Measurements from ENCODE around the gene EFCAB6. TPM values are rescaled to one million over a fixed set of nuclear protein-coding genes. Genes with fewer than 3 reads are reported as not detected.

The EFCAB6 gene
- total RNA-seq, 1 donor from 2014 or later, result 4.4 TPM

DNA sequence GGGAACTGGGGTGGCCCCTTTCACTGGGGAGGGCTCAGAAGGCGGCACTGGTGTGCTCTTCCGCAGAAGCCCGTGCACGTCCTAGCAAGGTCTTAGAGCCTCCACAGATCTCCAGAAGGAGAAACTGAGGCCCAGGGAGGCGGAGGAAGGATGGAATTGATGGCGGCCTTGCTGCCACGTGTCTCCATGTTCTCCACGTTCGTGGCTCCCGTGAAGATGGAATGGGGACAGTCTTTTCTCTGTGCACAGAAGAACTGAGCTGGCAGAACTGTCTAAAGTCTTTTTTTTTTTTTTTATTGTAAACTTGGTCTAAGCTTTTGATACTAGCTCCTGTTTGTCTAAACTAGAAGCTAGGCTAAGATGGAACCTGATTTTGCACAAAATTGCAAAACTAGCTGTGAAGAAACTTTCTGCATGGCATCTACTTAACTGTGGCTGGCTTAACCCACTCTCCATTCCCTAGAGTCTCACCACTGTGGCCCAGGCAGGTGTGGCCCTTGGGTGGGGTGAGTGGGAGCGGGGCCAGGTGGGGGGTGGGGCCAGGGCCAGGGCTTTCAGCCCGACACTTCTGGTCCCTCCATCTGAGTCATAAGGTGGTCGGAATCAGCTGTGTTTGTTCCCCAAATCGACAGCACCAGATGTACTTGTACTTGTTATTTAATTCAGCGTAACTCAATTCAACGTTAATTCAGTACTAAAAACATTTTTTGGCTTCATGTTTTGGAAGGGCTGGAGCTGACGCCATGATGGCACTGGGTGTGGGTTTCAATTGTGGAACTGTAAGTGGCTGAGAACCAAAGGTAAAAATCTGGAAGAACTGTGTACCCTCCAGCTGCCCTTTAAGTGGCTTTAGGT lies 279.6 kb downstream of the EFCAB6 start:
- intact Hi-C loops (cut with DNase I), result no loop called here
- ATAC-seq (no peak), DNase-seq (ENCODE audit: low spot score) (no peak)

DNA sequence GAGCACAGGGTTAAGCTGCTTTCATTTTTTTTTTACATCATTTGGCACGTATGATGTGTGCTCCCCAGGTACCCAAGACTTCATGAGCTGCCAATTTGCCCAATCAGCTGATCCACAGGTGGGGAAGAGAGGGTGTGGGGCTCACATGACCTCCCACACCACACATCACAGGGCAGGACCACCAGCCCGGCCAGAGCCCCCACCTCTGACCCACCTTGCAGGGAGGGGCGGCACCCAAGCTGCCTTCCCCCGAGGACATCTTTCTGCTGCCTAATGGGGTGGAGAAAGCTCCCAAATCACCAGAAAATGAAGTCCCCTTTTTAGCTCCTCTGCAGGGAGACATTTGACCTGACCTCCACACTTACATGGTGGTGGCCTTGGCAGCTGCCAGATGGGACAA lies 280.5 kb downstream of the EFCAB6 start:
- DNase-seq (ENCODE audit: low spot score), result no peak
- intact Hi-C loops (cut with DNase I), result no loop called here
- no peak for ATAC-seq

DNA sequence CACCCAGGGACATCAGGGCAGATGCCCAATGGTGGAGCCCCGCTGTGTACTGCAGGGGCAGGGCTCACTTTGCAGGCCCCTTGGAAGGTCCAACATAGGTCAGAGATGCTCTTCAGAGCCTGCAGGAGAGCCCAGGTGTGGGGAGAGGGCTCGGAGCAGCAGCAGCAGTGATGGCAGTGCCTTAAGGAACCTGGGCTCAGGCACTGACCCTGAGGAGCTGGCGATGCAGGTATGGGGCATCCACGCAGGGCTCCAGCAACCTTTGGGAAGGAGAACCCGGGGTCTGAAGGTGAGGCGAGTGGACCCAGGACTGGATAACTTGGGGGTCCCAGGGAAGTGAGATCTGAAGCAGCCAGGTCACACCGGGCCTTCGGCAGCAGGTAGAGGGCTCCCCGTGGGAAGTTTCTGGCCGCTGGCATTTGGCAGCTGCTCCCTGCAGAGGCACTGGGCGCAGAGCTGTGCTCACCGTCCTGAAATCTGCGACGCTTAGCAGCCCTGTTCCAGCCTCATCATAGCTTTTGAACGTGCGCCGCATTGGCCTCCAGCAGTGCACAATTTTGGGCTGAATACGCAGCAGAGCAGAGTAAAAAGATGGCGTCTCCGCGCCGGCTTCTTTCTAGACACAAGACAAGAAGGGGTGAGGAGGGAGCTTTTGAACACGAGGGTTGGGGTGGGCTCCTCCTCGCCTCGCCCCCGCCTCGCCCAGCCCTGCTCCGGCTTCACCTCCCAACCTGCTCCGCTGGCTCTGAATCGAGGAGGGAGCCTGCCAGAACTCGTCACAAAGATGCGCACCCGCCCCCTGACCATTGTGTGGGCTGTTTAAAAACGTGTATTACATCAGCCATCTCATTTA lies 281.5 kb downstream of the EFCAB6 start:
- no peak for ATAC-seq
- peak; percentile 51 for DNase-seq (ENCODE audit: low spot score)
- intact Hi-C loops (cut with DNase I), result no loop called here

DNA sequence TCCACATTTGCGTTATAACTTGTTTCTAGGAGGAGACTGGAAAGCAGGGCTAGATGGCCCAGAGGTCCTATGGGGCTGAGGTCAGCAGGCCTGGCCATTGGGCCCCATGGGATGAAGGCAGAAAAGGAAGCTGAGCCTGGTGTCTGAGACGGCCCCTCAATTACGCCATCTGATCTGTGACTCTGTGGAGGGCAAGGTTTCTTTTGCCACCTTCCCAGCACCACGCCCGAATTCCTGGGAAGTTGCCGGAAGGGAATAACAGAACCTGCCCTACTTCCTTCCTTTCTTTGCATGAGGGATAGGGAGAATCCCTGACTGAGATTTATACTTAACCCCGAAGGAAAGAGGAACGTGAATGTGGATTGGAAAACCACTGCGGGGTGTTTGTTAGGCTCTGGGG lies 282.2 kb downstream of the EFCAB6 start:
- DNase-seq (ENCODE audit: low spot score) (peak; percentile 25), ATAC-seq (no peak)
- intact Hi-C loops (cut with DNase I), result no loop called here

DNA sequence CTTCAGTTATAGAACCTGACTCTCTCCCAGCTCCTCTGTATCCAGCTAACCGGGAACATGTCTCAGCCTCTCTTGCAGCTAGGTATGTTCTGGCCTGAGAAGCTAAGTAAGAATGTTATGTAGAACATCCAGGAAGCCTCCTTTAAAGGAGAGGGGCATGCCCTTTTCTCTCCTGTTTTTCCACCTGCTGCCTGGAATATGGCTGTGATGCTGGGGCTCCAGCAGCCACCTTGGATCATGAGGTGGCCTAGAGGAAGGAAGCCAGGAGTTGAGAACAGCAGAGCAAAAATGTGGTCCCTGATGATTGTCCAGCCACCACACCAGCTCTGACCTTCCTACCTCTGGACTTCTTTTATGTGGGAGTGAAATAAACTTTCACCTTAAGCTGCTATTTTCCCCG lies 282.6 kb downstream of the EFCAB6 start:
- DNase-seq (ENCODE audit: low spot score) (no peak), ATAC-seq (no peak)
- intact Hi-C loops (cut with DNase I), result no loop called here

DNA sequence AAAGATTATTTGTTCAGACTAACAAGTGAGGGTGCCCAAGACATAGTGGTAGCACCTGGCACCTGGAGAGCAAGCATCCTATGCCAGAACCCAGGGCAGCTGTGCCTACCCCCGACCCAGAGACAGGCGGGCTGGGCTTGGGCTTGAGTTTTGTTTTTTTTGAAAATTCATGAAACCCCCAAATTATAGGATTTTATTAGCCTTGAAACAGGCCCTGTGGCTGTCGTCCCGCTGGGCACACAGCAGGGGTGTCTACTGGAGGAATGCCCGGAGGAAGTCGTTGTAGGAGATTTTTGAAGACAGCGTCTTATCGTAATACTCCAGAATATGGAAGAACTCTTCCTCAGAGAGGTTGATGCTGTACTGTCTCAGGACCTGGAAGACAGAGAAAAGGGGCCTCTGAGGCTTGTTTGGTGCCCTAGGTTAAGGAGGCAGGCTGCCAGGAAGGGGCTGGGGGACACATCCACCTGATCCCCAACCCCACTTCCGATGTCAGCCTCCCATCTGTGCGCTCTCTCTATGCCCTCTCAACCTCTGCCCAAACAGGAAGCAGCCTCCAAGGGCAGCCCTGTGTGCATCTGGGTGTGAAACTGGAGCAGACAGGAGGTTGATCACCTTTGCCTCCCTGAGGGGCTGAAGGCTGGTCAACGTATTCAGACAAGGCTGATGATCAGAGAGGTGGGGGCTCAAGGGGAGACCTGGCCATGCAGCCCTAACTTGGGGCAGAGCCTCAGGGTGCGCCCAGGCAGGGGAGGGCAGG lies 283.3 kb downstream of the EFCAB6 start:
- DNase-seq (ENCODE audit: low spot score) (peak; percentile 26), ATAC-seq (no peak)
- intact Hi-C loops (cut with DNase I), result no loop called here

DNA sequence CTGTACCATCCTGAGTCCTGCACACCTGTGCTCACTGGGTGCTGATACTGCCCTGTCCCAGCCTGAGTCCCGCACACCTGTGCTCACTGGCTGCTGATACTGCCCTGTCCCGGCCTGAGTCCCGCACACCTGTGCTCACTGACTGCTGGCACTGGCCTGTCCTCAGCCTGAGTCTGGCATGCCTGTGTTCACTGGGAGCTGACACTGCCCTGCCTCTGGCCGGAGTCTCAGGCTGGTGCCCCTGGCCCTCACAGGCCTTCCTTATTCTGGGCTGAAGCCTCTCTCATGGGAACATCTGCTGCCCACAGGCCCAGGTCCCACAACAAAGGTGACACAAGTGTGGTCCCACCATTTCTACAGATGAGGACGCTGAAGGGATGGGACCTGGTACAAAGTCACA lies 285.2 kb downstream of the EFCAB6 start:
- intact Hi-C loops (cut with DNase I), result no loop called here
- peak; percentile 36 for DNase-seq (ENCODE audit: low spot score)
- ATAC-seq, result no peak

DNA sequence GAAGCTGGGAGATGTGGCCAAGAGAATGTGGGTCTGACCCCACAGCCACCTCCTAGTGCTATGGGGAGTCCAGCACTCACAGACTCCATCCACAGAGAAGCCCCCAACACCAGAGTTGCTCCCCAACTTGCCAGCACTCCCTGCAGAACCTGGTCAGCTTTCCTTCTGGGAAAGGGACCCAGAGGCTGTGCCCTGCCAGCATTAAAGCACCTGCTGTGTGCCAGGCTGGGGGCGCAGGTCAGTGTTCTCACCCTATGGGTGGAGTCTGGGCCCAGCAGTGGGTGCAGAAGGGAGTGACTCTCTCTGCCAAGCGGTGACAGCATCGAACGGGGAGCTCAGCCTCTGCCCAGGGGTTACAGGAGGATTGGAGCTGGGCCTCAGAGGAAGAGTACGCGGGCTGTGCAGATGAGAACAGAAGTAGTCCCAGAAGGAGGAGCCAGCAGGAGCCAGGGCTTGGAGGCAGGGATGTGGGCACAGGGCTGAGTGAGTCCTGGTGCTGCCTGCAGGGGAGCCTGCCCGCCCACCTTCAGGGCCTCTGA lies 285.9 kb downstream of the EFCAB6 start:
- ATAC-seq (no peak), DNase-seq (ENCODE audit: low spot score) (peak; percentile 32)
- intact Hi-C loops (cut with DNase I), result no loop called here

DNA sequence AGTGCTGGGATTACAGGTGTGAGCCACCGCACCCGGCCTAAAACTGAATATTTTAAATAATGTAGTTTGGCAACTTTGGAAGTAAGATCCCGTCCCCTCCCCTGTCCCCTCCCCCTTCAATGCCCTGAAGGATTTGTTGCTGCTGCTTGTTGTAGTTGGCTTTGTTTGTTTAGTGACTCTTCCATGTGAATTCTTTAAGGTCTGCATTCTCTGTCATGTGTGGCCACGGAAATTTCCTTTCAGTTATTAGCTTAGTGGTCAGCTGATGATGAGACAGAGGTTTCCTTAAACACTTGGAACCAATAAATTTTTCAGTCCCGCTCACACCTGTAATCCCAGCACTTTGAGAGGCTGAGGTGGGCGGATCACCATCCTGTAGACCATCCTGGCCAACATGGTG lies 290.4 kb downstream of the EFCAB6 start:
- ATAC-seq (no peak), DNase-seq (ENCODE audit: low spot score) (no peak)
- intact Hi-C loops (cut with DNase I), result no loop called here

DNA sequence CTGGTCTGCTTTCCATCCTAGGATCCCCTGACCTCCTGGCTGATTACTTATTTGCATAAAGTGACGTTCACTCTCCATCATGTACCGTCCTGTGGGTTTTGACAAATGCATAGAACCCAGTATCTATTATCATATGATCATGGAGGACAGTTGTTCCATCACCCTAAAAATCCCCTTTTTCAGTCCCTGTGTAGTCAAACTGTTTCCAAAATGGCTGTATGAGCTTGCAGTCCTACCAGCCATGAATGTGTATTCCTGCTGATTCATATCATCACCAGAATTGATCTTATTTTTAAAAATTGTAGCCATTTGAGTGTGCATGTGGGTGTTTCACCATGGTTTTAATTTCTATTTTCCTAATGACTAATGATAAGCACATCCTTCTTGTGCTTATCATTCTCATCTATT lies 291.5 kb downstream of the EFCAB6 start:
- intact Hi-C loops (cut with DNase I), result no loop called here
- no peak for DNase-seq (ENCODE audit: low spot score)

DNA sequence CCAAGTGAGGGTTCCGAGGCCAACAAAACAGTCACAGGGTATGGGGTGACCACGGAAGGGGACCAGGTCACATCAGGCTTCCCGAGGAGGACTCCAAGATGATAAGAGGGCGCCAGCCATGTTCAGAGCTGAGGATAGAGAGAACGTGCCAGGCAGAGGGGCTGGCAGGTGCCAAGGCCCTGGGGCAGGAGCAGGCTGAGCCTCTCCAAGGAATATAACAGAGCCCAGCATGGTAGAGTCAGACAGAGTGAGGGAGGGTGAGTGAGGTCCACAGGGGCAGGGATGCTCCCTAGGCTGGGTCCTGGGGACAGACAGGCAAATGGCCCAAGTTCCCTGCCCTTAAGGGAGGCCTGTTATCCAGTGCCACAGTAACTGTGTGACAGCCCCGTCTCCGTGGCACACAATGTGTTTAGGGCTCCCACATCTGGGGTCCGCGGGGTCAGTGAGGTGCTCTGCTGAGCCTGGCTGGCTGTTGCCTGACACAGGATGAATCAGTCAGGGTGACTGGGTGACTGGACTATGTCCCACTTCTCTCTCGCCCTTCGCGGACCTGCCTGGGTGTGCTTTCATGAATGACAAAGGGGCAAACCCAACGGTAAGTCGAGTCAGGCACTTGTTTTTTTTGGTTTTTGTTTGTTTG lies 295.0 kb downstream of the EFCAB6 start:
- intact Hi-C loops (cut with DNase I), result no loop called here

More for the DNA sequence above, 291.5 kb downstream of the EFCAB6 start:
- no peak for ATAC-seq

DNA sequence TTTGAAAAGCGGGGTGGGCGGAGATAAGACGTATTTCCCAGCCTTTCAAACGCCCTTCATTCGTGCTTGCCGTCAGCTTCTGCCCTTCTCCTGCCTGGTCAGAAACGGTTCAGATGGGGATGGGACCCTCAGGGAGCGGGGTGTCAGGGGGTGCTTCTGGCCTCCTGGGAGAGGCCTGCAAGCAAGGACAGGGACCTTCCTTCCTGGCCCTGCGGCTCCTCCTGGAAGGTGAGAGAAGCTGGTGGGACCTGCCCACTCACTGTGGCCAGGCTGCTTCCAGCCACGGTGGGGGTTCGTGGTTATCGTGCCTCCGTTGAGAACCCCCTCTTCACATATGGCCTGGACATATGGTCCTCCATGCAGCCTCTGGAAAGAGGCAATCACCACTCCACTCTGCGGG lies 295.7 kb downstream of the EFCAB6 start:
- ATAC-seq (no peak), DNase-seq (ENCODE audit: low spot score) (no peak)
- intact Hi-C loops (cut with DNase I), result no loop called here

More for the DNA sequence above, 295.0 kb downstream of the EFCAB6 start:
- DNase-seq (ENCODE audit: low spot score), result no peak
- ATAC-seq, result no peak

DNA sequence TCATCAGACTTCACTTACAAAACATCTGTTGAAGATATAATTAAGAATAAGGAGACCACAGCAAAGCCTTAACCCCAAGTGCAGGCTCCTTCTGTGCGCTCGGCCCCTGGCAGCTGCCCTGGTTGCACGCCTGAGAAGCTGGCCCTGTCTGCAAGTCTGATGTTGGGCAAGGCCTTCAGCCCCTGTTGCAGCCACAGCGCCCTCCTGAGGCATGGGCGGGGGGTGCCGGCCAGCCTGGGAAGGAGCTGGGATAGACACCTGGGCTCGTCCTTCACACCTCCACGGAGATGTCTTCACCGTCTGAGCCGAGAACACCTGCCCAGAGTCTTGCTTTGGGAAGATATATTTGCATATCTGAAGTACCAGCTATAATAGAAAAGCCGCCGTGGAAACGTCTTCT lies 296.2 kb downstream of the EFCAB6 start:
- DNase-seq (ENCODE audit: low spot score) (no peak), ATAC-seq (no peak)
- intact Hi-C loops (cut with DNase I), result no loop called here

DNA sequence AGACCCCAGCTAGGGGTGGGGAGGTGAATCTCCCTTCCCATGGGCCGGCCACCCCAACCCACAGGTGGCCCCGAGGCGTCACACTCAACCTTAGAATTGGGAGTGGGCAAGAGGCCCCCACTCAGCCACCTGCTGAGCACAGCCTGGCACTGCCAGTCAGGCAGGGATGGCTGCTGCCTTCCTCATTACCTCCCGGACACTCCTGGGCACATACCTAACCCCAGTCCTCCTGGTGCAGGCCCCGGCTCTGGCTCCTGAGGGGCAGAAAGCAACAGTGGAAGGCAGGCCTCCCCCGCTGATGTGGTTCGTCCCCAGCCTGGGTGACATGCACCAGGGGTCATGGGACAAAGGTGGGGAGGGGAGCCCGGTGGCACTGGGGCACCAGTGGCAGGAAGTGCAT lies 296.7 kb downstream of the EFCAB6 start:
- DNase-seq (ENCODE audit: low spot score), result no peak
- no peak for ATAC-seq
- intact Hi-C loops (cut with DNase I), result no loop called here

DNA sequence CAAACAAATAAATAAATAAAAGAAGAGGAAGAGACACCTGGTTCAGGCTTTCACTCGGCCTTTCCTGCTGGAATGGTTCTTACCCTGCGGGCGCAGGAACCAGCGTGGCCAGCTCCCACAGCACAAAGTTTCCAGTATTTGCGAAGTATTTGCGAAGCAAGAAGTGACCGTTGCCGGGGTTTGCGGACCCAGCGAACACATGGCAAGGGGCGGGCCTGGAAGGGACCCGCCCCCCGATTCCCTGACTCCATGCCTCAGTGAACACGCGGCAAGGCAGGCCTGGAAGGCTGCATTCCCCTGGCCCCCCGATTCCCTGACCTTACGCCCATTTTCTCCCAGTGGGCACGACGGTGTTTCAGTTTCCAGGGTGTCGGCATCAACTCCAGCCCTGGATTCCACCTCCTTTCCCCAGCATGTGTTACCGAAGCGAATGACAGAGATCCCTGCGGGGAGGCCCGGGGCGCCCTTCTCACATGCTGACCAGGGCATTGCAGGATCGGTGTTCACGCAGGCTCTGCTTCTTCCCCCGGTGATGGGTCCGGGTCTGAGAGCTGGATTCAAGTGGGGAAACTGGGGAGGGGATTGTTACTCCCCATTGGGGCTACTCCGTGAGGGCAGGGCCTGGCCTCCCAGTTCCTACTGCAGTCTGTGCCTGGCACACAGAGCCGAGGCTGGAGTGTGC lies 297.5 kb downstream of the EFCAB6 start:
- ATAC-seq (no peak), DNase-seq (ENCODE audit: low spot score) (no peak)
- intact Hi-C loops (cut with DNase I), result no loop called here

DNA sequence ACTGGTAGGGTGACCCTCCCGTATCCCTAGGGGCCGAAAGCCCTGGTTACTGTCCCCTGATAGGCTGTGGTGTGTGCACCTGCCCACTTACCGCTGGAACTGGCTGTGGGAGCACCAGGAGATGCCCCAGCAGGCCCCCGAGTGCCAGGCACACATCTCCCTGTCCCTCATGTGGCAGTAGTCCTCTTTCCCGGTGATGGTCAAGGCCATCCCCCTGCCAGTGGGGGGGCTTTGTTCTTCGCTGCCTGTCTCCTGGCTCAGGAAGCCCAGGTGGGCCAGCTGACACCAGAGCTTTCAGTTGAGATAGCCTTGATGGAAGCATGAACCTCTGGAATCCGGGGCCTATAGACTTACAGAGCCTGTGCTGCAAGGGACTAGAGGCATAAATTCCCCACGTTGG lies 299.8 kb downstream of the EFCAB6 start:
- ATAC-seq (no peak), DNase-seq (ENCODE audit: low spot score) (no peak)
- intact Hi-C loops (cut with DNase I), result no loop called here

DNA sequence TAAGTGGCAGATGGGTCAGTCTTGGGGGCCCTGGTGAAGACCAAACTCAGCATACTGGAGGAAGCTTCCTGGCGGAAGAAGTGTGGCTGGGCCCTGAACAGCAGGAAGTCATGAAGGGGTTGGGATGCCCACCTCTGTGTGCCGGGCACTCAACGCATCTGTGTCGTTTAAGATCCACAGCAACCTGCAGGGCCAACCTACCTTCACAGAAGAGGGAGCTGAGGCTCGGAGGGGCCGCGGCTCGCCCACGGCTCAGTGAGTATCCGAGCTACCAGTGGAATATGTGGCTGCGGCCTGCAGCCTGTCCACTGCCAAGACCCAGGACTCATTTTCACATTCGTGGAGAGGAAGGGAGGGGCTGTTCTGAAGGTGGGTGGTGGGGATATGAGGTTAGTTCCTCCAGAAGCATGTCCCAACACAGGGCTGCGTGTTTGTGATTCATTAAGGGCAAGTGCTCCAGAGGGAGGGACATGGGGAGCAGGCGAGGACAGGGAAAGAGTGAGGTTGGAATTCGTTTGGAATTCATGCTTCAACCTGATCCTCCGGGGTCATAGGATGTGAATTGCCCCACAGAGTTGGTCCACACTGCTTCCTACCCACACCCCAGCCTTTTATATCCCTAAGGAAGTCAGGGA lies 300.7 kb downstream of the EFCAB6 start:
- DNase-seq (ENCODE audit: low spot score) (no peak), ATAC-seq (no peak)
- intact Hi-C loops (cut with DNase I), result no loop called here
